ENCODE results near the gene MAP2K5.
"Not testable (repeated sequence)": the region's sequence is repeated elsewhere in the genome, so short reads cannot be mapped to it uniquely, and the experiment has no call there.

Gene MAP2K5

GRCh38 chr15:67605871-67606270, 63.4 kb downstream of the MAP2K5 start:
- DNase-seq: no peak

DNA sequence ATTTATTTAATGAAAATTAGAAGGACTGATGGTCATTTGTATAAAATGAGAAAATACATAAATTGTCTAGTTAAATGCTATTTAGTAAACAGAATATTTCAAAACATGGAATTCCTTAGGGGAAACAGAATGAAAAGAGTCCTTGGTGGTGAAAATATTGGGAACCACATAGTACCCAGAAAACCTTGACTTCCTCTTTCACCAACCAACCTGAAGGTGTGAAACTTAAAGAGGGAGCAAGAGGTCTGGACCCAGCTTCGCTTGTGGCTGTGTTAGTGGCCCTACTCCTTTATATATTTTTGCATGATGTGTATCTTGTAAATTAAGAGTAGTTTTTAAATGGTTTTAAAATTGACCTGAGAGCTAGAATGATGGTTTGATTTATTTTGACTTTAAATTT, 64.2 kb downstream of the MAP2K5 start:
- DNase-seq: no peak

- no peak for DNase-seq
Measured at GRCh38 chr15:67607329-67607728, 64.8 kb downstream of the MAP2K5 start.

DNA sequence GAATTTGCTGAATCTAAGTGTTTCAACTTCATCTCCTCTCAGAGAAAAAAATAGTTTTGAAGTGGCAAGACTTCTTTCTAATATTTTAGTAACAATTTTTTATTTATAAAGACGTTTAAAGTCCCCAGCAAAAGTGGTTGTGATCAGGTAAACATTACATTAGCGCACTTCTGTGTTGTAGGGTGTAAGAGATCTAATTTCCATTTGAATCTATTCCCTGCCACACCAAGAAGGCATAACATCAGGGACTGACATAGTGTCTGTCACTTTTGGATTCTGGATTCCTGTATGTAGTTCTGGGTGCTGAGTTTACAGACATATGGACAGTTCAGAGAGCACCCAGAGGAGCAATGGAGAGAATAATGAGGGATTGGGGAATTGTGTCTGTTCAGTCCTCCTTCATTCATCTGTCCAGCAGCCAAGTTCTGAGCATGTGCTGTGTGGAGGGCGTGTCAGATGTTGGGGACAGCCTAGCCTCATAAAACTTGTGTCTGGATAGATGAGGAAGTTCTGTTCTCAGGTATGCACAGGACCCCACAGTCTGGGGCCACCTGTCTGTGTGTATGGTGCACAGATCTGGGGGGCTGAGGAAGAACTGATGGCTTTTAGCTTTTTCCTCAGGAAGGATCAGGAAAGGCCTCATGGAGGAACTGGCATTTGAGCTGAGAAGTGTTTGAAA, 65.6 kb downstream of the MAP2K5 start:
- DNase-seq: no peak

- DNase-seq: no peak
Measured at GRCh38 chr15:67608638-67608959, 66.1 kb downstream of the MAP2K5 start.

DNA sequence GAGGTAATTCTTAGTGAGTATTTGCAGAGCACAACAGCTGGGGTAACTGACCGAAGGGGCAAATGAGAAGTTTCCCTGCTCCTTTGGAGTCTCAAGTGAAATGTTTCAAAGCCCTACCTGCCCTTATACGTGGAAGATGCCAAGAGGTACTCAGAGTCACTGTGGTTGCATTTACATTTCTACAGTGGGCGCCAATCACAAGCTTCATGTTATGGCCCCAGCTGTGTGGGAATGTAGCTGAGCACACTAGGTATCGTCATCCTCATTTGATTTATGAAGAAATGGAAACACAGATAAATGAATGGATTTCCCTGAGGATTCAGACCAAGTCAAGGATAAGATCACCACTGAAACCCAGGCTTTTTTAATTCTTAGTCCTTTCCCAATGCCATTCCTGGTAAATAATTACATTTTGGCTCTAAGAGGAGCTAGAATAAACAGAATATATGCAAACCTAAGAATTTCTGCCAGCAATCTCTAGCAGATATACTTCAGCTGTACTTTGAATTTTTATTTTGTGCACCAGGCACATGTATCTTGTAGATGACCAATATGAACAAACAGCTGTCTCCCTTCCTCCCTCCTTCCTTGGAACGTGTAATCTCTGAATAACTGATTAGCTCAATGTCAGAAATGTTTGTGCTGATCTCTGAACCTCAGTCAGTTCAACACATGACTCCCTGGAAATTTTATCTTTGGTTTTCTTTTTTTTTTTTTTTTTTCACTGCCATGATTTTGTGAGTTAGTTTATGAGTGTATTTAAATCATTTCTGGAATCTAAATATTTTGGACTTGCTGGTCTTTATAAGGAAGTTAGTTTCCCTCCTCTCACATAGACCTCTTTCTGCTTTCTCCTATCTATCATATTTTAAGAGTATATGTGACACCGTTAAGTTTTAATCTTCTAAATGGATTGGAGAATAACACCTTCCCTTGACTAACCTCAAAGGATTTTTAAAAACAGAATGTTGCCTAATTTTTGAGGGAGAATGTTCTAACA, 69.2 kb downstream of the MAP2K5 start:
- peak; percentile 17 for DNase-seq

DNA sequence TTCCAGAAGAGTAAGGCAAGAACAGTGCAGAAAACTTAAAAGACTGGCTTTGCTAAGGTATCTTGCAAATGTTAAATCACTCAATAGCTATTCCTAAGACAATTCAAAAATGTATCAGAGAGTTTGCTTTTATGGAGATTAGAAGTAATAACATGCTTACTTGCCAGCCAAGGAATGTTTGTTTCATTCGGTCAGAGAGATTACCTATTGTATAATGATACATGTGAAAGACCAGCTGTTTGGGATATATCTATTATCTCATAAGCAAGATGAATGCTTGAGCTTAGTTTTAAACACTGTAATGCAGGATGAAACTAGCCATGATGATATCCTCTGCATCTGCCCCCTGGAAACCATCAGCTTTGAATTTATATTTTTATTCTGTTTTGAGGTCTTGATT, 70.7 kb downstream of the MAP2K5 start:
- DNase-seq: peak; percentile 72

- no peak for DNase-seq
Measured at GRCh38 chr15:67613708-67614107, 71.2 kb downstream of the MAP2K5 start.

DNA sequence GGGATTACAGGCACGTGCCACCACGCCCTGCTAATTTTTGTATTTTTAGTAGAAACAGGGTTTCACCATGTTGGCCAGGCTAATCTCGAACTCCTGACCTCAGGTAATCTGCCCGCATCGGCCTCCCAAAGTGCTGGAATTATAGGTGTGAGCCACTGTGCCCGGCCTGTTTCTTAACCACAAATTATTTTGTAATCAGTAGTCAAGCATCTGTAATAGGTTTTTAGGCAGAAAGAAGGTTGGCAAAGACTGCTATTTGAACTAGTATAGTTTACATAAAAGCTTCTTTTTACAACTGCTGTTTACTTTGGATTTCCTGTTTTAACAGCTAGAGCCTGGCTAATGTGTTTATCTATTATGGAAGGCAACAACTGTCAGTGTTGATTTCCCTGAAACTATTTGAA, 72.6 kb downstream of the MAP2K5 start:
- not testable (repeated sequence) for DNase-seq

DNA sequence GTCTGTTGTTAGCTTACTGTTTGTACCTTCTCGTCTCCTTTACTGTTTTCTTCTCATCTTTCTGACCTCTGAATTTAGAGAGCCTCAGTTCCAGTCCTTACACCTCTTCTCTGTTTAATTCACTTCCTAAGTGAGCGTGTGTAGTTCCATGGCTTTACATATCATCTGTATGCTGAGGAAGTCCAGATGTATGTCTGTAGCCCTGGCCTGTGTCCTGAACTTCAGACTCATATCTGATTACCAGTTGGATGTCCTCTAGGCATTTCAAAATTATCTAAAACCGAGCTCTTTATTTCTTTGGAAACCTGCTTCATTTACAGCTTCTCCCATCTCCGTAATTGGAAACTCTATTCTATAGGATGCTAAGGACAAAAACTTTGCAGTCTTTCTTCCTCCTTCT, 75.8 kb downstream of the MAP2K5 start:
- no peak for DNase-seq

- no peak for DNase-seq
Measured at GRCh38 chr15:67622110-67622509, 79.6 kb downstream of the MAP2K5 start.

GRCh38 chr15:67632261-67632660, 89.8 kb downstream of the MAP2K5 start:
- no peak for DNase-seq

- DNase-seq: not testable (repeated sequence)
Measured at GRCh38 chr15:67635950-67636349, 93.4 kb downstream of the MAP2K5 start.

- DNase-seq: no peak
Measured at GRCh38 chr15:67639591-67639990, 97.1 kb downstream of the MAP2K5 start.

- DNase-seq: no peak
Measured at GRCh38 chr15:67641453-67641852, 99.0 kb downstream of the MAP2K5 start.

- DNase-seq: no peak
Measured at GRCh38 chr15:67646847-67647246, 104.3 kb downstream of the MAP2K5 start.

- no peak for DNase-seq
Measured at GRCh38 chr15:67652586-67652985, 110.1 kb downstream of the MAP2K5 start.

GRCh38 chr15:67660446-67660845, 117.9 kb downstream of the MAP2K5 start:
- no peak for DNase-seq

- no peak for DNase-seq
Measured at GRCh38 chr15:67660874-67661606, 118.5 kb downstream of the MAP2K5 start.

GRCh38 chr15:67670647-67671305, 128.3 kb downstream of the MAP2K5 start:
- no peak for DNase-seq

GRCh38 chr15:67672834-67673233, 130.3 kb downstream of the MAP2K5 start:
- not testable (repeated sequence) for DNase-seq

- no peak for DNase-seq
Measured at GRCh38 chr15:67674983-67675382, 132.5 kb downstream of the MAP2K5 start.

GRCh38 chr15:67678089-67678488, 135.6 kb downstream of the MAP2K5 start:
- no peak for DNase-seq

Measured in NCI-H82 (cell line).